OCI-LY3 (cell line): ENCODE results near the gene FES.

Experiments used
- H2AFZ ChIP-seq: fragments of 200-600, 300-600 bp; shearing (Covaris generic); 2 replicates; pipeline ENCODE4 v1.6.0; 2014; ENCODE audit warnings: antibody characterized with exemption, low read depth, low read length
- H3K27ac ChIP-seq: fragments of 200-600, 300-600 bp; sonication (generic); 2 replicates; pipeline ENCODE4 v1.5.1; 2014; ENCODE audit warnings: mild to moderate bottlenecking, low read length, moderate library complexity, mixed read lengths
- H3K27me3 ChIP-seq: fragments of 200-600, 300-600 bp; sonication (generic); 2 replicates; pipeline ENCODE4 v1.6.1; 2014; ENCODE audit warnings: low read depth, low read length, mixed read lengths
- H3K36me3 ChIP-seq: fragments of 200-600, 300-600 bp; sonication (generic); replicated peaks from 2 replicates; pipeline ENCODE3; 2014; ENCODE audit warnings: low read depth, low read length, mixed read lengths
- H3K4me1 ChIP-seq: fragments of 300-600, 200-600 bp; sonication (generic); 2 replicates; pipeline ENCODE4 v1.6.1; 2014; ENCODE audit warnings: low read length, mixed read lengths
- H3K4me2 ChIP-seq: fragments of 200-600, 300-600 bp; sonication (generic); 2 replicates; pipeline ENCODE4 v1.6.1; 2014; ENCODE audit warnings: low read length, mixed read lengths
- H3K4me3 ChIP-seq: fragments of 300-600, 200-600 bp; sonication (generic); 2 replicates; pipeline ENCODE4 v1.5.1; 2014; ENCODE audit warnings: antibody characterized with exemption, mild to moderate bottlenecking, low read length, moderate library complexity
- H3K79me2 ChIP-seq: fragments of 300-600, 200-600 bp; shearing (Covaris generic); 2 replicates; pipeline ENCODE4 v1.6.1; 2014; ENCODE audit warnings: mild to moderate bottlenecking, low read length, mixed read lengths
- H3K9ac ChIP-seq: fragments of 300-600, 200-600 bp; shearing (Covaris generic); 2 replicates; pipeline ENCODE4 v1.6.0; 2014; ENCODE audit warnings: mild to moderate bottlenecking, low read length, moderate library complexity
- H3K9me3 ChIP-seq: fragments of 200-600, 300-600 bp; shearing (Covaris generic); 2 replicates; pipeline ENCODE4 v1.6.1; 2014; ENCODE audit warnings: low read length, mixed read lengths; ENCODE audit not compliant: insufficient read depth
- H4K20me1 ChIP-seq: fragments of 200-600, 300-600 bp; sonication (generic); 2 replicates; pipeline ENCODE4 v1.6.1; 2016; ENCODE audit warnings: low read length, mixed read lengths; ENCODE audit not compliant: insufficient read depth
- CTCF ChIP-seq: fragments of 200-600, 300-600 bp; sonication (generic); IDR thresholded peaks from 2 replicates; pipeline ENCODE4 v1.5.1; 2014; ENCODE audit warnings: antibody characterized with exemption, low read length, low read depth
- EZH2phosphoT487 ChIP-seq: fragments of 200-600 bp; shearing (Covaris generic); IDR thresholded peaks from 2 replicates; pipeline ENCODE4 v1.6.1; 2018; ENCODE audit warnings: antibody characterized with exemption, mixed run types, low read depth

The FES gene

DNA sequence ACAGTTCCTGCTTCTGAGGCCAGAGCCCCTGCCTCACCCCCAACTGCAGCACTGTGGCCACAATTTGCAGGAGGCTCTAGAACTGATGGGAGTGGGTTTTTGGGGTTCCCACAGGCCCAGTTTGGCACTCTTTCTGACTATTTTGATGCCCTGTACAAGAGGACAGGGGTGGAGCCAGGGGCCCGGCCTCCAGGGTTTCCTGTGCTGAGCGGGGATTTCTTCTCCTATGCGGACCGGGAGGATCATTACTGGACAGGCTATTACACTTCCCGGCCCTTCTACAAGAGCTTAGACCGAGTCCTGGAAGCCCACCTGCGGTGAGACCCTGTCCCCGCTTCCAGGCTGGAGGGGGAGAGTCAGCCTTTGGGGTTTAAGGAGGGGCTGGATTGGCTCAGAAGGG, 25.7 kb downstream of the FES start:
- Histone ChIP-seq H3K4me3 (no peak overlapping the region), H2AFZ (no peak overlapping the region), H3K9ac (no peak overlapping the region), H3K27ac (no peak overlapping the region), H3K4me1 (no peaks in the 10 kb centered on the region), H3K36me3 (peaks cover 19% of the 10 kb centered on the region), H3K27me3 (no peaks in the 10 kb centered on the region), H4K20me1 (no peaks in the 10 kb centered on the region), H3K4me2 (no peak overlapping the region), H3K79me2 (no peaks in the 10 kb centered on the region), H3K9me3 (no peaks in the 10 kb centered on the region)
- TF ChIP-seq EZH2phosphoT487 (no peak), CTCF (no peak)

DNA sequence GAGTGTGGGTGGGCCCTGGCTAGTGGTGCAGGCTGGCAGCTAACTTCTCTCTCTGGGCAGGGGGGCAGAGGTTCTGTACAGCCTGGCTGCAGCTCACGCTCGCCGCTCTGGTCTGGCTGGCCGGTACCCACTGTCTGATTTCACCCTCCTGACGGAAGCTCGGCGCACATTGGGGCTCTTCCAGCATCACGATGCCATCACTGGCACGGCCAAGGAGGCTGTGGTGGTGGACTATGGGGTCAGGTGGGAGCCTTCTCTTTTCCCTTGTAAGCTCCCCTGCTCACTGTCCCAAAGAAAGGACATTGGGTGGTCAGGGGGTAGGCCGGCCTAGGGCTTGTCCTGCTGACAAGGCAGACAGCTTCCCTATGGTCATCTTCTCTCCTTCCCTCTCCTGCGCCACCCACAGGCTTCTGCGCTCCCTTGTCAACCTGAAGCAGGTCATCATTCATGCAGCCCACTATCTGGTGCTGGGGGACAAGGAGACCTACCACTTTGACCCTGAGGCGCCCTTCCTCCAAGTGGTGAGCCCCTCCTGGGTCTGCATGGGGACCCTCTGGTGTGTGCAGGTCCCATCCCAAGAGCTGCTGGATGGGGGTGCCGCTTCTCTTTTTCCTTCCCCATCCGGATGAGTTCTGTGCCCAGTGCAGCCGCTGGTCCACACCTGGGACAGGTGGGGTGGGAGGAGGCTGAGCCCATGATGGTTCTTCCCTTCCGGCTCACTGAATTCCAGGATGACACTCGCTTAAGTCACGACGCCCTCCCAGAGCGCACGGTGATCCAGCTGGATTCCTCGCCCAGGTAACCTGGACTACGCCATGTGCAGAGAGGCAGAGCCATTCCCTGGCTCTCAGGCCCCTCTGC, 26.4 kb downstream of the FES start:
- Histone ChIP-seq H3K27me3 (no peaks in the 10 kb centered on the region), H3K4me3 (no peak overlapping the region), H4K20me1 (no peaks in the 10 kb centered on the region), H3K79me2 (no peaks in the 10 kb centered on the region), H3K9ac (no peak overlapping the region), H3K27ac (no peak overlapping the region), H2AFZ (no peak overlapping the region), H3K4me2 (no peak overlapping the region), H3K4me1 (no peaks in the 10 kb centered on the region), H3K36me3 (peaks cover 19% of the 10 kb centered on the region), H3K9me3 (no peaks in the 10 kb centered on the region)
- TF ChIP-seq EZH2phosphoT487 (no peak), CTCF (no peak)

DNA sequence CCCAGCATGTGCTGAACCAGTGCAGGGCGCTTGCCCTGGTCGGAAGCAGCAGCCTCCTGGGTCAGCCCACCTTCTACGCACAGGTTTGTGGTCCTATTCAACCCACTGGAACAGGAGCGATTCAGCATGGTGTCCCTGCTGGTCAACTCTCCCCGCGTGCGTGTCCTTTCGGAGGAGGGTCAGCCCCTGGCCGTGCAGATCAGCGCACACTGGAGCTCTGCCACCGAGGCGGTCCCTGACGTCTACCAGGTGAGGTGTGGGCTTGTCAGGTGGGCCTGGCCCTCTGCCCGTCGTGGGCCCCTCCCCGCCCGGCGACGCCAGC, 27.0 kb downstream of the FES start:
- no peak for TF ChIP-seq CTCF
- no peak for TF ChIP-seq EZH2phosphoT487
- peaks cover 19% of the 10 kb centered on the region for H3K36me3 ChIP-seq
- no peaks in the 10 kb centered on the region for H3K9me3 ChIP-seq
- H3K79me2 ChIP-seq = no peaks in the 10 kb centered on the region
- H3K27ac ChIP-seq = no peak overlapping the region
- no peaks in the 10 kb centered on the region for H3K27me3 ChIP-seq
- no peaks in the 10 kb centered on the region for H3K4me1 ChIP-seq
- no peaks in the 10 kb centered on the region for H4K20me1 ChIP-seq
- no peak overlapping the region for H3K4me2 ChIP-seq
- no peak overlapping the region for H3K4me3 ChIP-seq
- H2AFZ ChIP-seq = no peak overlapping the region
- no peak overlapping the region for H3K9ac ChIP-seq

GRCh38 chr15:90911906-90912769, 27.8 kb downstream of the FES start:
- Histone ChIP-seq H3K4me1 (no peaks in the 10 kb centered on the region), H3K27ac (no peak overlapping the region), H3K9ac (no peak overlapping the region), H2AFZ (no peak overlapping the region), H3K4me3 (no peak overlapping the region), H3K36me3 (peaks cover 18% of the 10 kb centered on the region), H3K9me3 (no peaks in the 10 kb centered on the region), H3K27me3 (no peaks in the 10 kb centered on the region), H3K79me2 (no peaks in the 10 kb centered on the region), H4K20me1 (no peaks in the 10 kb centered on the region), H3K4me2 (no peak overlapping the region)
- TF ChIP-seq EZH2phosphoT487 (no peak), CTCF (no peak)
